ENCODE measurements around the gene PFDN6.

PFDN6 gene

GRCh38 chr6:33296797-33297405 is 7.5 kb downstream of the PFDN6 start:
- FAIRE-seq, result no peak

GRCh38 chr6:33297406-33297955 is 8.1 kb downstream of the PFDN6 start:
- FAIRE-seq, result no peak

GRCh38 chr6:33297956-33298772 is 8.8 kb downstream of the PFDN6 start:
- no peak for FAIRE-seq

GRCh38 chr6:33298773-33299236 is 9.4 kb downstream of the PFDN6 start, which contains the start of gene RGL2:
TSS of gene RGL2 (minus strand) at chr6:33298942. CDS start at chr6:33298610, 332 bp downstream.
- no peak for FAIRE-seq

GRCh38 chr6:33299237-33299944 is 10.0 kb downstream of the PFDN6 start:
- no peak for FAIRE-seq

- no peak for FAIRE-seq
Measured at GRCh38 chr6:33301877-33302276, 12.5 kb downstream of the PFDN6 start.

GRCh38 chr6:33304216-33304615 is 14.8 kb downstream of the PFDN6 start:
- FAIRE-seq, result no peak

- no peak for FAIRE-seq
Measured at GRCh38 chr6:33305052-33305451, 15.7 kb downstream of the PFDN6 start.

- no peak for FAIRE-seq
Measured at GRCh38 chr6:33306356-33306755, 17.0 kb downstream of the PFDN6 start.

GRCh38 chr6:33312361-33313104 is 23.1 kb downstream of the PFDN6 start:
- no peak for FAIRE-seq

- FAIRE-seq, result no peak
Measured at GRCh38 chr6:33313105-33313708, 23.8 kb downstream of the PFDN6 start.

- no peak for FAIRE-seq
Measured at GRCh38 chr6:33313709-33314514, 24.5 kb downstream of the PFDN6 start, which contains the start of gene TAPBP. TSS of gene TAPBP (minus strand) at chr6:33314078. CDS start at chr6:33314041, 37 bp downstream.

GRCh38 chr6:33314515-33314942 is 25.1 kb downstream of the PFDN6 start:
- no peak for FAIRE-seq

- FAIRE-seq, result no peak
Measured at GRCh38 chr6:33314943-33315792, 25.8 kb downstream of the PFDN6 start.

GRCh38 chr6:33315793-33316602 is 26.6 kb downstream of the PFDN6 start:
- FAIRE-seq, result no peak

GRCh38 chr6:33316603-33317418 is 27.4 kb downstream of the PFDN6 start:
- no peak for FAIRE-seq

- no peak for FAIRE-seq
Measured at GRCh38 chr6:33317419-33317668, 27.9 kb downstream of the PFDN6 start.

GRCh38 chr6:33317669-33318425 is 28.4 kb downstream of the PFDN6 start, which contains the start of gene ZBTB22:
TSS of gene ZBTB22 (minus strand) at chr6:33317744. CDS start at chr6:33316916, 828 bp downstream.
- no peak for FAIRE-seq
